ENCODE measurements around the gene FRG1.
"Not testable (repeated sequence)": the region's sequence is repeated elsewhere in the genome, so short reads cannot be mapped to it uniquely, and the experiment has no call there.

The FRG1 gene

DNA sequence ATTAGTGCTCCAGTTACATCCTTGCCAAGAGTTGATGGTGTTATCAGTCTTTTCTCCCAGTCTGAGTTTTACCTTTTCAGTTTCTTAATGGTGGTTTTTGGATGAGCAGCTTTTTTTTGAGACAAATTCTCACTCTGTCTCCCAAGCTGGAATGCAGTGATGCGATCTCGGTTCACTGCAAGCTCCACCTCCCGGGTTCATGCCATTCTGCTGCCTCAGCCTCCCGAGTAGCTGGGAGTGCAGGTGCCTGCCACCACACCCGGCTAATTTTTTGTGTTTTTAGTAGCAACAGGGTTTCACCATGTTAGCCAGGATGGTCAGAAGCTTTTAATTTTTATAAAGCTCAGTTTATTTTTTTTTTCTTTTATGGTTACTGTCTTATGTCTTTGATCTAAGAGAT is 3.4 kb downstream of the FRG1 start:
- H3K36me3 ChIP-seq (ENCODE audit: control insufficient read depth, insufficient read depth, low read length); DNase-seq (ENCODE audit: low read depth, low spot score); H3K4me1 ChIP-seq (ENCODE audit: control insufficient read depth, insufficient read depth, low read length); H3K27ac ChIP-seq (ENCODE audit: low read length); H3K9me3 ChIP-seq (ENCODE audit: control insufficient read depth, insufficient read depth, low read length); H3K27me3 ChIP-seq (ENCODE audit: control insufficient read depth, insufficient read depth, low read length); H3K4me3 ChIP-seq (ENCODE audit: low read length): not testable (repeated sequence)
- WGBS (ENCODE audit: insufficient coverage, insufficient read length) = no CpG with 5 or more reads among the region's 5 CpGs

DNA sequence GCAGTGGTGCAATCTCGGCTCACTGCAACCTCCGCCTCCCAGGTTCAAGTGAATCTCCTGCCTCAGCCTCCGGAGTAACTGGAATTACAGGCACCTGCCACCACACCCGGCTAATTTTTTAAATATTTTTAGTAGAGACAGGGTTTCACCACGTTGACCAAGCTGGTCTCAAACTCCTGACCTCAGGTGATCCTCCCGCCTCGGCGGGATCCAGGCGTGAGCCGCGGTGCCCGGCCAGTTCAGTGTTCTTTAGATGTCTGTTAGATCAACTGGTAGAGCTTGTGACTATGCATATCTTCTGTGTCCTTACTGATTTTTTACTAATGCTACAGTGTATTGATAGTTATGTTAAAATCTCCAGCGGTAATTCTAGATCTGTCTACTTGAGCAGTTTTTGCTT is 6.2 kb downstream of the FRG1 start:
- H3K9me3 ChIP-seq (ENCODE audit: control insufficient read depth, insufficient read depth, low read length); H3K4me3 ChIP-seq (ENCODE audit: low read length); DNase-seq (ENCODE audit: low read depth, low spot score); H3K36me3 ChIP-seq (ENCODE audit: control insufficient read depth, insufficient read depth, low read length); H3K27ac ChIP-seq (ENCODE audit: low read length); H3K4me1 ChIP-seq (ENCODE audit: control insufficient read depth, insufficient read depth, low read length); H3K27me3 ChIP-seq (ENCODE audit: control insufficient read depth, insufficient read depth, low read length): not testable (repeated sequence)
- no CpG with 5 or more reads among the region's 13 CpGs for WGBS (ENCODE audit: insufficient coverage, insufficient read length)

DNA sequence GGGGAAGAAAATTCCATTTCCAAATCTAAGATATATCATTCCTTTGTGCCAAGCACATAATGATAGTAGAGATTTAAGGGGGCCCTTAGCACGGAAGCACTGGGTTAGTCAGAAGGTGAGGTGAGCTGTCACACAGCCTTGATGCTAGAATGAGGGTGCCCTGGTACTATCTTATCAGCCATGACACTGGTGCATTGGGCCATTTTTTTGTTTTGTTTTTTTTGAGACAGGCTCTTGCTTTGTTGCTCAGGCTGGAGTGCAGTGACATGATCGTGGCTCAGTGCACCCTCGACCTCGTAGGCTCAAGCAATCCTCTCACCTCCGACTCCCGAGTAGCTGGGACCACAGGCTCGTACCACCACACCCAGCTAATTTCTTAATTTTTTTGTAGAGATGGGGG is 7.8 kb downstream of the FRG1 start:
- H3K4me1 ChIP-seq (ENCODE audit: control insufficient read depth, insufficient read depth, low read length); H3K36me3 ChIP-seq (ENCODE audit: control insufficient read depth, insufficient read depth, low read length); DNase-seq (ENCODE audit: low read depth, low spot score); H3K4me3 ChIP-seq (ENCODE audit: low read length); H3K27ac ChIP-seq (ENCODE audit: low read length); H3K9me3 ChIP-seq (ENCODE audit: control insufficient read depth, insufficient read depth, low read length); H3K27me3 ChIP-seq (ENCODE audit: control insufficient read depth, insufficient read depth, low read length): not testable (repeated sequence)
- WGBS (ENCODE audit: insufficient coverage, insufficient read length) = no CpG with 5 or more reads among the region's 7 CpGs

DNA sequence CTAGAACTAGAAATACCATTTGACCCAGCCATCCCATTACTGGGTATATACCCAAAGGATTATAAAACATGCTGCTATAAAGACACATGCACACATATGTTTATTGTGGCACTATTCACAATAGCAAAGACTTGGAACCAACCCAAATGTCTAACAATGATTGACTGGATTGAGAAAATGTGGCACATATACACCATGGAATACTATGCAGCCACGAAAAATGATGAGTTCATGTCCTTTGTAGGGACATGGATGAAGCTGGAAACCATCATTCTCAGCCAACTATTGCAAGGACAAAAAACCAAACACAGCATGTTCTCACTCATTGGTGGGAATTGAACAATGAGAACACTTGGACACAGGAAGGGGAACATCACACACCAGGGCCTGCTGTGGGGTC is 28.6 kb downstream of the FRG1 start:
- H3K4me1 ChIP-seq (ENCODE audit: control insufficient read depth, insufficient read depth, low read length); H3K36me3 ChIP-seq (ENCODE audit: control insufficient read depth, insufficient read depth, low read length); H3K27ac ChIP-seq (ENCODE audit: low read length); DNase-seq (ENCODE audit: low read depth, low spot score); H3K4me3 ChIP-seq (ENCODE audit: low read length); H3K27me3 ChIP-seq (ENCODE audit: control insufficient read depth, insufficient read depth, low read length); H3K9me3 ChIP-seq (ENCODE audit: control insufficient read depth, insufficient read depth, low read length): not testable (repeated sequence)
- no CpG with 5 or more reads among the region's 1 CpG for WGBS (ENCODE audit: insufficient coverage, insufficient read length)

DNA sequence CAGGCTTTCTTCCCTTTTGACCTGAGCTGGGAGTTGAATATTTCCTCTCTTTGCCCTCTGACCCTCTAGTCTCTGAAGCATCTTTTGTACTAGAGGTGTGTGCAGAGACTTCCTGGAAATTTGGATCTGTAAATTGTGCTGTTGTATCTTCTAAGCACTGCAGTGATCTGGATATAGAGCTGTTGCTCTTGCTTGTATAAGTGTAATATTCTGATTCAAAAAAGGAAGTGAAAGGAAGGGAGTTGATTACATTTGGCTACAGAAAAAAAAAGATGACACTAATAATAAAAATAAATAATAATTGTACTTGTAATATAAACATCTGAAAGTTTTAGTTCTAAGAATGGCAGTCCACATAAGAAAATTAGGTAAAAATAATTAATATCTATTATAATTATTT is 33.0 kb downstream of the FRG1 start:
- Histone ChIP-seq H3K27ac (ENCODE audit: low read length) (no peak overlapping the region), H3K27me3 (ENCODE audit: control insufficient read depth, insufficient read depth, low read length) (no peaks in the 10 kb centered on the region), H3K4me3 (ENCODE audit: low read length) (no peak overlapping the region), H3K36me3 (ENCODE audit: control insufficient read depth, insufficient read depth, low read length) (no peaks in the 10 kb centered on the region), H3K4me1 (ENCODE audit: control insufficient read depth, insufficient read depth, low read length) (no peaks in the 10 kb centered on the region), H3K9me3 (ENCODE audit: control insufficient read depth, insufficient read depth, low read length) (no peaks in the 10 kb centered on the region; the same call in 1 of the 2 replicates)
- no peak for DNase-seq (ENCODE audit: low read depth, low spot score)

DNA sequence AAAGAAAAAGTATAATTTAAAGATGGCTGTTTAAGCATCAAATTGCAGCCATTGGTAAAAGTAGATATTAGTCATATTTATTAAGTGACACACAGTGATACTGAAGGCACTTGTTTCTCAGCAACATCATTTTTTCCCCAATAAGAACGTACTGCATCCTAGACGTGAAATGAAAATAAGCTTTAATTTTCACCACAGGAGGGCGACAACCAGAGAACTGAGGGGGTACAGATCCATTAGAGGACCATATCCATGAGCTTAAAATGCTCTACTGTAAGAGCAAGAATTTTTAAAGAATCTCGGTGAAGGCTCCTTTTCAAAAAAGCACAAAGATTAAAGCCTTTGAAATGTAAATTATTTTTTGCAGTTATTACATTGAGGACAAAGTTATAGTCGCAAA is 33.4 kb downstream of the FRG1 start:
- Histone ChIP-seq H3K4me3 (ENCODE audit: low read length) (no peak overlapping the region), H3K4me1 (ENCODE audit: control insufficient read depth, insufficient read depth, low read length) (no peaks in the 10 kb centered on the region), H3K27ac (ENCODE audit: low read length) (no peak overlapping the region), H3K36me3 (ENCODE audit: control insufficient read depth, insufficient read depth, low read length) (no peaks in the 10 kb centered on the region), H3K9me3 (ENCODE audit: control insufficient read depth, insufficient read depth, low read length) (no peaks in the 10 kb centered on the region; the same call in 1 of the 2 replicates), H3K27me3 (ENCODE audit: control insufficient read depth, insufficient read depth, low read length) (no peaks in the 10 kb centered on the region)
- no CpG with 5 or more reads among the region's 5 CpGs for WGBS (ENCODE audit: insufficient coverage, insufficient read length)
- no peak for DNase-seq (ENCODE audit: low read depth, low spot score)

DNA sequence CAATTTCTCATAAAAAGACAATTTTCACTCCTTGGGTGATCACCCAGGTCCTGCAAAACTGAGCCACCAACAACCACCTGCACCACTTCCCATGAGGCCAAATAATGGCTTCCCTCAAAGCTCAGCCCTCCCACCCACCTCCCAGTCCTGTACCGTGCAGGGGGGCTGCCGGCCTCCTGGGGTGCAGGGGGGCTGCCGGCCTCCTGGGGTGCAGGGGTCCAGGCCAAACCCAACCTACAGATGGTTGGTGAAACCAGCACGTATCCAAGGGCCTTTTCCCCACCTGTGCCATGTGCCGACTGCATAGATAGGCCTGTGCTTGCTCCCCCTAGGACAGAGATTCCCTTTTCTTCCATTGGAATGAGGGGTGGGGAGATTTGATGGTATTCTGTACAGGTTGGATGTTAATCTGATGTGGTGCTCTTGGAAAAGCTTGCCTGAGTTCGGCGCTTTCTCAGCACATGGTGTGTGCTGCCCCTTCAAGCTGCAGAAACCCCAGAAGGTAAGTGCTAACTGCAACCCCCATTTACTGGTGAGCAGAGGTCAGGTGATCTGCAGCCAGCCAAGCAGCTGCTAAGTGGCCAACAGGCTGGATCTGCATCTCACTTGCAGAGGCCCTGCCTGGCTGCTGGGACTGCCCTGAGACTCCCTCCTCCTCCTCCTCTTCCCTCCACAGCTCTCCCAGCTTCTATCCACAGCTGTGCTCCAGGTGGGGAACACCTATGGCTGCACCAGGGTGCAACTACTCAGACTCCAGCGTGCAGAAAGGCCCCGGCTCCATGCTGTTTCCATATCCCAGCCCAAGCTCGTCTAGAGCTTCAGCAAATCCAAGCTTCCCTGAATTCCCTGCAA is 38.8 kb downstream of the FRG1 start:
- Histone ChIP-seq H3K4me1 (ENCODE audit: control insufficient read depth, insufficient read depth, low read length) (no peaks in the 10 kb centered on the region), H3K36me3 (ENCODE audit: control insufficient read depth, insufficient read depth, low read length) (no peaks in the 10 kb centered on the region), H3K9me3 (ENCODE audit: control insufficient read depth, insufficient read depth, low read length) (no peaks in the 10 kb centered on the region), H3K27ac (ENCODE audit: low read length) (no peak overlapping the region), H3K4me3 (ENCODE audit: low read length) (no peak overlapping the region), H3K27me3 (ENCODE audit: control insufficient read depth, insufficient read depth, low read length) (no peaks in the 10 kb centered on the region)
- DNase-seq (ENCODE audit: low read depth, low spot score) = no peak
- no CpG with 5 or more reads among the region's 10 CpGs for WGBS (ENCODE audit: insufficient coverage, insufficient read length)

DNA sequence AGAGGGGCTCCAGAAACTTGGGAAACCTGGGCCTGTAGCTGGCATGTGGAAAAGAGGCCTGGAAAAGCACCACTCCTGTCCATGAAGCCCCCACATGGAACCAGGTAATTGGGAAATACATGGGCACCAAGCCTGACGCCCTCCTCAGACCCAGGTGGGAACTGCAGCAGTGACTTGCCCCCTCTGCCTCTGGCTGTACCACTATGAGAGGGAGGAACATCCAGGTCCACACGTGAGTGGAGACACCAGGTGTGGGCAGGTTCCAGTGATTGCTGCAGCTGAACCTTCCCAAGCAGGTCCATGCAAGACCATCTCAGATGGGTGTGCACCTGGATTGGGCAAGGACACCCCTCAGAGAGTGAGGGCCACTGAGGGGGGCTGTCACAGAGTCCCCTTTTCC is 39.6 kb downstream of the FRG1 start:
- H3K4me1 ChIP-seq (ENCODE audit: control insufficient read depth, insufficient read depth, low read length); DNase-seq (ENCODE audit: low read depth, low spot score); H3K36me3 ChIP-seq (ENCODE audit: control insufficient read depth, insufficient read depth, low read length); H3K9me3 ChIP-seq (ENCODE audit: control insufficient read depth, insufficient read depth, low read length); H3K27ac ChIP-seq (ENCODE audit: low read length); H3K27me3 ChIP-seq (ENCODE audit: control insufficient read depth, insufficient read depth, low read length); H3K4me3 ChIP-seq (ENCODE audit: low read length): not testable (repeated sequence)
- WGBS (ENCODE audit: insufficient coverage, insufficient read length) = no CpG with 5 or more reads among the region's 2 CpGs

DNA sequence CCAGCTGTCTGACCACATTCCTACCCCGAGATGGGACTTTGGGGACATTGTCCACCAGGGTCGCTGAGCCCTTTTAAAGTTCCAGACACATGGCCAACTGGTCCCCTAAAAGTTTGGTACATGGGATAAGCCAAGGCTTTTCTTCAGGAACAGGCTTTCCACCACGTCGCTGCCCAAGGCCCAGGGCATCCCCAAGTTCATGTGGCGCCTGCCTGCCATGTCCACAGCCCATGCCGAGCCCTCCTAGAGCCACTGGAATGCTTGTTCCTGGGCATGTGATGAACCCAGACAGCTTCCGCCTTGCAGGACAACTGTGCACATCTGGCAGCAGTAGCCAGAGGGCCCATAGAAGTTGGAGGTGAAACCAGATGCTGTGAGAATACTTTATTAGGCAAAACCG is 41.3 kb downstream of the FRG1 start:
- no peaks in the 10 kb centered on the region for H3K27me3 ChIP-seq (ENCODE audit: control insufficient read depth, insufficient read depth, low read length)
- H3K27ac ChIP-seq (ENCODE audit: low read length) = no peak overlapping the region
- H3K4me3 ChIP-seq (ENCODE audit: low read length) = no peak overlapping the region
- no peaks in the 10 kb centered on the region for H3K4me1 ChIP-seq (ENCODE audit: control insufficient read depth, insufficient read depth, low read length)
- no CpG with 5 or more reads among the region's 8 CpGs for WGBS (ENCODE audit: insufficient coverage, insufficient read length)
- no peak for DNase-seq (ENCODE audit: low read depth, low spot score)
- H3K36me3 ChIP-seq (ENCODE audit: control insufficient read depth, insufficient read depth, low read length) = no peaks in the 10 kb centered on the region
- H3K9me3 ChIP-seq (ENCODE audit: control insufficient read depth, insufficient read depth, low read length) = no peaks in the 10 kb centered on the region

DNA sequence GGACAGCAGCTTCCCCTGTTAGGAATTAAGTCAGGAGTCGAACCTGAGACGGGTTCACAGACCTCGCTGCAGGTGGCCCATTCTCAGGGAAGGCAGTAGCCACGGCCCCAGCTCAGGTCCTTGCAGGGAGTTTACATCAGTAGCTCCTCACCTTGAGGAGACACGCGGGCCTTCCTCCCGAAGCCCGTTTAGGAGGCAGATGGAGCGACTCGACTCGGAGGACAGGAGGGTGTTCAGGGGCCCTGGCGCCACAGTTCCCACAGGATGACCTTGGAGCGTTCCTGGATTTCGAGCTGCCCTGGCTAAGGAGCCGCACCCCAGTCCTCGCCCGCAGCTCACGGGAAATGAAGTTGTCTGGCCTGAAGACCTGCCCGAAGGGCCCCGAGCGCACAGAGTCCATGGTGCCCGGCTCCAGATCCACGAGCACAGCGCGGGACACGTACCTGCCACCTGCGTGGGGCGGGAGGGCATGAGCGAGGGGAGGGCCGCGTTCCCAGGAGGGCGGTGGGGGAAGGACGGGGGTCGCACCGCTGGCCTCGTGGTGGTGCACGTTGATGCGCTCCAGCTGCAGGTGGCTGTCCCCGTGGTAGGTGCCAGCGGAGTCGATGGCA is 43.3 kb downstream of the FRG1 start:
- H3K4me1 ChIP-seq (ENCODE audit: control insufficient read depth, insufficient read depth, low read length); H3K9me3 ChIP-seq (ENCODE audit: control insufficient read depth, insufficient read depth, low read length); H3K36me3 ChIP-seq (ENCODE audit: control insufficient read depth, insufficient read depth, low read length); H3K4me3 ChIP-seq (ENCODE audit: low read length); H3K27me3 ChIP-seq (ENCODE audit: control insufficient read depth, insufficient read depth, low read length); DNase-seq (ENCODE audit: low read depth, low spot score); H3K27ac ChIP-seq (ENCODE audit: low read length): not testable (repeated sequence)
- no CpG with 5 or more reads among the region's 41 CpGs for WGBS (ENCODE audit: insufficient coverage, insufficient read length)

DNA sequence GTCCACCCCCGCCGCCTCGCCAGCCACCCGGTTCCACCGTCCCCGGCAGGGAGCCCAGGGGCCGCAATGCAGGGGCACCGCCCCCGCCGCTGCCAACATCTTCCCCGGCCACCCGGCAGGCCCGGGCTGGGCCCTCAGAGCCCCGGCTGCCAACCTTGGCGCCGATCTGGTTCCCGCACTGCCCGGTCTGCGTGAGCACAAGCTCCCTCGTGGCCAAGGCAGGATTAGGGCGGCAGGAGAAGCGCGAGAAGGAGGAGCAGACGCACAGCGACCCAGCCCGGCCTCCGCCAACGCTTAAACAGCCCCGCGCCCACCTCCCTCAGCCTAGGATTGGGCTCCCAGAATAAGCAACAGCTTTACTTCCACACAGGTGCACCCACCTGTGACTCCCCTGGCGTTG is 44.0 kb downstream of the FRG1 start:
- not testable (repeated sequence) for H3K27me3 ChIP-seq (ENCODE audit: control insufficient read depth, insufficient read depth, low read length); H3K4me1 ChIP-seq (ENCODE audit: control insufficient read depth, insufficient read depth, low read length); H3K27ac ChIP-seq (ENCODE audit: low read length); H3K4me3 ChIP-seq (ENCODE audit: low read length); H3K36me3 ChIP-seq (ENCODE audit: control insufficient read depth, insufficient read depth, low read length); H3K9me3 ChIP-seq (ENCODE audit: control insufficient read depth, insufficient read depth, low read length); DNase-seq (ENCODE audit: low read depth, low spot score)
- WGBS (ENCODE audit: insufficient coverage, insufficient read length) = no CpG with 5 or more reads among the region's 31 CpGs
